Body of pancreas (tissue), 4 donors: ENCODE data around the gene SART3. TPM values are rescaled to one million over a fixed set of nuclear protein-coding genes. Genes with fewer than 3 reads are reported as not detected.

Source experiments
- ATAC-seq: fragments of 150-250 bp; one replicate; pipeline ENCODE4 v1.9.1; 2016
- DNase-seq, 4 donors: peaks; one replicate each; pipeline ENCODE4 v3.0.0-alpha.2; 2019
- H3K27ac ChIP-seq, 4 donors: fragments of 200-600 bp; sonication (generic); 1 replicate in 3 of 4; 2 replicates in 1 of 4; pipeline versions ENCODE4 v1.5.1 to v1.6.1; 2016 to 2019; ENCODE audit warnings: mild to moderate bottlenecking in 1 of 4, mixed read lengths in 1 of 4, moderate library complexity in 1 of 4
- H3K27me3 ChIP-seq, 2 donors: fragments of 200-600 bp; sonication (generic); one replicate each; pipeline ENCODE4 v1.6.0; 2016; ENCODE audit warnings: mild to moderate bottlenecking in 1 of 2
- H3K36me3 ChIP-seq, 2 donors: fragments of 200-600 bp; sonication (generic); replicated peaks in 1 of 2; 2 replicates each; pipeline ENCODE4 v1.5.1; 2016; ENCODE audit warnings: low read depth in 2 of 2; ENCODE audit not compliant: insufficient read depth in 1 of 2
- H3K4me1 ChIP-seq: fragments of 200-600 bp; sonication (generic); one replicate; pipeline ENCODE4 v1.6.0; 2016
- H3K4me3 ChIP-seq, 2 donors: fragments of 200-600 bp; sonication (generic); 1 replicate in 1 of 2; 2 replicates in 1 of 2; pipeline ENCODE4 v1.5.1; 2016 to 2019
- H3K9me3 ChIP-seq, 3 donors: fragments of 200-600 bp; sonication (generic); 1 replicate in 2 of 3; 2 replicates in 1 of 3; pipeline ENCODE4 v1.5.1; 2016
- CTCF ChIP-seq, 7 experiments: fragments of 450-650 bp in 4 of 7; fragments of 200-600 bp in 3 of 7; sonication (generic) in 3 of 7; IDR thresholded peaks; one replicate each; pipeline ENCODE4 v1.5.1; 2016 to 2019; ENCODE audit warnings: antibody characterized with exemption in 7 of 7
- POLR2A ChIP-seq, 3 donors: fragments of 450-650 bp; IDR thresholded peaks; one replicate each; pipeline ENCODE4 v1.6.1; 2016; ENCODE audit warnings: antibody characterized with exemption in 3 of 3, mild to moderate bottlenecking in 2 of 3
- WGBS, 2 donors: methylation state at CpG; one replicate each; pipeline ENCODE4 v1.1.5; 2017; 5-methylcytosine and 5-hydroxymethylcytosine counted together
- intact Hi-C: fragments of 100-400 bp; cut with DNase I; formaldehyde crosslinking; loops from one replicate; pipeline ENCODE4 v1.15.1; 2023
- total RNA-seq, 2 donors: library from RNA; depleted of rRNA; stranded (reverse); fragments of >200 nt; gene quantifications; one replicate each; pipeline ENCODE4 v1.1.0, GENCODE V29; 2016

SART3 gene
- total RNA-seq, 2 donors from 2014 or later, result 20.2 to 38.6 TPM

DNA sequence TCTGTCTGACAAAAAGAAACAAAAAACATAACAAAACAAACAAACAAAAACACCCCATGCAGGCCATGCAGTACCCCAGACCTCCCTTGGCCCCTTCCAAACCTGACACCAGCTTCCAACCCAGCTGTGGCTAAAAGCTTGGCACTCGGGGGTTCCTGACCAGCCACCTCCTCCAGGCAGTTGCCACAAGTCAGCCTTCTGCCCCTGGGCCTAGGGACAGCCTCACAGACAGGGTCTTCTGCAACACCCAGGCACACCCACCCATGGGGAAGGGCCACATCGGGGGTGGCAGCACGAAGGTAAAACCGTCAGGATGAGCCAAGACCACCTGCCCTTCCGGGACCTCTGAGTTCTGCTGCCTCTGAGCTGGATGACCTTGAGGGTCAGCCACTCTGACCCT, 47.6 kb upstream of the SART3 start:
- TF ChIP-seq POLR2A (IDR thresholded peaks at IDR 0.05), result no peak
- TF ChIP-seq CTCF (IDR thresholded peaks at IDR 0.05), result no peak
- intact Hi-C loops, result no loop called here
- 59 to 63% methylated on average over 1 to 5 of the region's 5 CpGs for WGBS, 2 donors
- Histone ChIP-seq H3K27ac (no peak overlapping the region), H3K27me3 (no peaks in the 10 kb centered on the region), H3K4me3 (no peak overlapping the region), H3K4me1 (no peaks in the 10 kb centered on the region), H3K36me3 (no peaks in the 10 kb centered on the region), H3K9me3 (no peaks in the 10 kb centered on the region)
- ATAC-seq, result no peak
- DNase-seq, result no peak

DNA sequence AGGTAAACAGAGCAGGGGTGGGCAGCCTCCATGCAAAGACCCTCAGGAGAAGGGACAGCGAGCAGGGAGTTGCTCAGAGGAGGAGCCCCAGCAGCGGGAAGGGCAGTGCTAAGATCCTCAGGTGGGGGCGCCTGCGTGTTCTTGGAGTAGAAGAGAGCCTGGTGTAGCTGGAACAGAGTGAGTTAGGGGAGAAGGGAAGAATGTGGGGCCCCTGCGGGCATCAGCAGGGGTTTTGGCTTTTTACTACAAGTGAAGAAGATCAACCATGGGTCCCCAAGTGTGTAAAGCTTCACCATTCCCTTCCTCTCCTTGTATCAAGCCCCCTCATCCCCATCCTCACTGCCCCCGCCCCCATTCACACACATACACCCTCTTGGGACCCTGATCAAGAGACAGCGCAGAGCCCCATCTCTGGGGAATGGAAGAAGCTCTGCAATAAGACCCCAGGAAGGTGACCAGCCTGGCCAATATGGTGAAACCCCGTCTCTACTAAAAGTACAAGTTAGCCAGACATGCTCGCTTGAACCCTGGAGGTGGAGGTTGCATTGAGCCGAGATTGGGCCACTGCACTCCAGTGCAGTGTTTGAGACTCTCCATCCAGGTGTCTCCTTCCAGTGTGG, 47.1 kb upstream of the SART3 start:
- 66 to 74% methylated on average over 9 to 10 of the region's 10 CpGs for WGBS, 2 donors
- TF ChIP-seq CTCF (IDR thresholded peaks at IDR 0.05), result no peak
- no peak for TF ChIP-seq POLR2A (IDR thresholded peaks at IDR 0.05)
- ATAC-seq, result no peak

GRCh38 chr12:108606492-108606891, 45.5 kb upstream of the SART3 start:
- ATAC-seq, result no peak
- H3K27ac ChIP-seq, result no peak overlapping the region
- H3K4me3 ChIP-seq, result no peak overlapping the region
- H3K36me3 ChIP-seq, result no peaks in the 10 kb centered on the region
- 69 to 72% methylated on average over 9 of the region's 9 CpGs for WGBS, 2 donors
- intact Hi-C loops, result no loop called here
- H3K4me1 ChIP-seq, result no peaks in the 10 kb centered on the region
- no peaks in the 10 kb centered on the region for H3K9me3 ChIP-seq
- H3K27me3 ChIP-seq, result no peaks in the 10 kb centered on the region
- no peak for DNase-seq
- TF ChIP-seq CTCF (IDR thresholded peaks at IDR 0.05), result no peak

More for the DNA sequence above, 47.1 kb upstream of the SART3 start:
- no peaks in the 10 kb centered on the region for H3K36me3 ChIP-seq
- no peaks in the 10 kb centered on the region for H3K9me3 ChIP-seq
- no peak overlapping the region for H3K4me3 ChIP-seq
- no peak overlapping the region for H3K27ac ChIP-seq
- intact Hi-C loops, result no loop called here
- DNase-seq, result no peak
- no peaks in the 10 kb centered on the region for H3K27me3 ChIP-seq
- H3K4me1 ChIP-seq, result no peaks in the 10 kb centered on the region

DNA sequence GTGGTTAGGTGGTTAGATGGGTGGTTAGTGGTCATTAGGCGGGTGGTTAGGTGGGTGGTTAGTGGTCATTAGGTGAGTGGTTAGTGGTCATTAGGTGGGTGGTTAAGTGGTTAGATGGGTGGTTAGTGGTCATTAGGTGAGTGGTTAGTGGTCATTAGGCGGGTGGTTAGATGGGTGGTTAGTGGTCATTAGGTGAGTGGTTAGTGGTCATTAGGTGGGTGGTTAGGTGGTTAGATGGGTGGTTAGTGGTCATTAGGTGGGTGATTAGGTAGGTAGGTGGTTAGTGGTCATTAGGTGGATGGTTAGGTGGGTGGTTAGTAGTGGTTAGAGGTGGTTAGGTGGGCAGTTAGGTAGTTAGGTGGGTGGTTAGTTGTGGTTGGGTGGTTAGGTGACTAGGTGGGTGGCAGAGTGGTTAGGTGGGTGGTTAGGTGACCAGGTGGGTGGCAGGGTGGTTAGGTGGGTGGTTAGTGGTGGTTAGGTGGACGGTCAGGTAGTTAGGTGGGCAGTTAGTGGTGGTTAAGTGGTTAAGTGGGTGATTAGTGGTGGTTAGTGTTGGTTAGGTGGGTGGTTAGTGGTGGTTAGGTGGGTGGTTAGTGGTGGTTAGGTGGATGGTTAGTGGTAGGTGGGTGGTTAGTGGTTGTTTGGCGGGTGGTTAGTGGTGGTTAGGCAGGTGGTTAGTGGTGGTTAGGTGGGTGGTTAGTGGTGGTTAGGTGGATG, 44.9 kb upstream of the SART3 start:
- DNase-seq (no peak), ATAC-seq (no peak)
- no peak overlapping the region for H3K4me3 ChIP-seq
- no peaks in the 10 kb centered on the region for H3K9me3 ChIP-seq
- intact Hi-C loops, result no loop called here
- H3K27me3 ChIP-seq, result no peaks in the 10 kb centered on the region
- no peaks in the 10 kb centered on the region for H3K4me1 ChIP-seq
- TF ChIP-seq POLR2A (IDR thresholded peaks at IDR 0.05), result no peak
- TF ChIP-seq CTCF (IDR thresholded peaks at IDR 0.05), result no peak
- H3K36me3 ChIP-seq, result no peaks in the 10 kb centered on the region
- 70 to 79% methylated on average over 4 of the region's 4 CpGs for WGBS, 2 donors
- H3K27ac ChIP-seq, result no peak overlapping the region
